Heart left ventricle (tissue), 16 donors: ENCODE data around the gene CFAP57. TPM values are rescaled to one million over a fixed set of nuclear protein-coding genes. Genes with fewer than 3 reads are reported as not detected.

Experiments
- ATAC-seq, 4 donors: fragments of 200-7000 bp; cut with Tn5 transposase; one replicate each; pipeline ENCODE4 v1.9.1; 2020 to 2022; ENCODE audit warnings: moderate library complexity in 4 of 4, mild to moderate bottlenecking in 3 of 4, moderate number of reproducible peaks in 1 of 4
- DNase-seq, 5 donors: peaks; one replicate each; pipeline ENCODE4 v3.0.0-alpha.2; 2020
- H3K27ac ChIP-seq, 12 donors: fragments of 200-600 bp; sonication (generic) in 4 of 12; one replicate each; pipeline versions ENCODE4 v1.5.0 to v1.8.0; 2016 to 2022; ENCODE audit warnings: mild to moderate bottlenecking in 2 of 12
- H3K27me3 ChIP-seq, 9 donors: fragments of 200-600 bp; sonication (generic) in 2 of 9; one replicate each; pipeline versions ENCODE4 v1.5.1 to v1.8.0; 2016 to 2022; ENCODE audit warnings: mild to moderate bottlenecking in 3 of 9
- H3K36me3 ChIP-seq, 9 donors: fragments of 200-600 bp; sonication (generic) in 2 of 9; one replicate each; pipeline versions ENCODE4 v1.5.0 to v1.8.0; 2018 to 2022; ENCODE audit warnings: mild to moderate bottlenecking in 2 of 9
- H3K4me1 ChIP-seq, 12 donors: fragments of 200-600 bp; sonication (generic) in 4 of 12; one replicate each; pipeline versions ENCODE4 v1.5.0 to v1.8.0; 2016 to 2022; ENCODE audit warnings: mild to moderate bottlenecking in 3 of 12
- H3K4me3 ChIP-seq, 12 donors: fragments of 200-600 bp; sonication (generic) in 4 of 12; one replicate each; pipeline versions ENCODE4 v1.5.0 to v1.8.0; 2017 to 2022; ENCODE audit warnings: mild to moderate bottlenecking in 9 of 12, moderate library complexity in 4 of 12
- H3K9me3 ChIP-seq, 12 donors: fragments of 200-600 bp; sonication (generic) in 4 of 12; one replicate each; pipeline versions ENCODE4 v1.5.0 to v1.8.0; 2016 to 2022; ENCODE audit warnings: mild to moderate bottlenecking in 1 of 12
- CTCF ChIP-seq, 12 donors: fragments of 200-600 bp; sonication (generic) in 4 of 12; IDR thresholded peaks; one replicate each; pipeline versions ENCODE4 v1.5.0 to v1.8.0; 2018 to 2022; ENCODE audit warnings: antibody characterized with exemption in 12 of 12, mild to moderate bottlenecking in 5 of 12
- POLR2A ChIP-seq, 2 donors: fragments of 450-650 bp; IDR thresholded peaks; one replicate each; pipeline ENCODE4 v1.6.1; 2017; ENCODE audit warnings: antibody characterized with exemption in 2 of 2, mild to moderate bottlenecking in 2 of 2, moderate library complexity in 2 of 2
- WGBS, 4 donors: extraction: QIAGEN DNeasy Blood & Tissue Kit in 2 of 4; methylation state at CpG; one replicate each; pipeline versions ENCODE4 v1.1.5 to v1.1.7; 2013 to 2018; 5-methylcytosine and 5-hydroxymethylcytosine counted together
- intact Hi-C, 10 donors: fragments of 100-400 bp; cut with DNase I; formaldehyde crosslinking; loops; one replicate each; pipeline versions ENCODE4 v1.11.1 to v1.14.2; 2022
- polyA plus RNA-seq, 2 donors: library from polyadenylated mRNA; stranded (reverse); fragments of 200-250 nt; gene quantifications; one replicate each; pipeline ENCODE4 v1.2.3, GENCODE V29; 2013
- total RNA-seq, 9 donors: library from RNA; depleted of rRNA in 2 of 9; stranded (reverse); fragments of >200 nt in 2 of 9; fragmentation: NEBNext Ultra II Directional in 3 of 9; extraction: Animal tissue kit (Norgen Biotek cat#: 25700) in 3 of 9; gene quantifications; one replicate each; pipeline versions ENCODE4 v1.1.0 to v1.2.4, GENCODE V29; 2016 to 2023
- donor health status: ischemic (EF 13 %, LVEDD 7.1; RV severe dilation, severe dysfunction).
- donor health status: healthy with polysubstance abuse.
- donor health status: DM: no; HTN: yes; CAD: no.
- donor health status: DM: no; HTN: no; CAD: no.
- donor health status: ischemic (EF 25% LVEDD 6.9; RV normal size, moderate dysfunction).
- donor health status: ischemic (EF 25% LVEDD 5.7; RV mildly dilated, moderate dysfunction).
- donor health status: healthy.
- donor health status: DM: yes; HTN: yes; CAD: no.
- donor health status: ischemic (EF 35%, LVEDD 5.7; RV mildly dilated, moderate dysfunction).
- donor health status: nonischemic (EF 11% LVEDD 7.7; RV severe dilation, severe dysfunction).
- donor health status: DM: yes; HTN: yes; CAD: no.
- donor health status: PGD.
- donor health status: ischemic (EF 29% LVEDD 5.4; RV normal size, mild dysfunction).
- donor health status: nonischemic (EF 23%, LVEDD 6.1; RV moderate dilation, normal function).

Gene CFAP57
- total and polyA plus RNA-seq, 11 donors: 0.07 to 0.34 (median 0.13) TPM; not detected in 5

- WGBS, 4 donors: 21 to 30% (median 27%) methylated on average over 7 of the region's 7 CpGs
- H3K27ac ChIP-seq: no peak overlapping the region
- TF ChIP-seq CTCF (IDR thresholded peaks at IDR 0.05): peak in 5 of 12 donors; percentile 6 to 16 (median 11)
- TF ChIP-seq POLR2A (IDR thresholded peaks at IDR 0.05): no peak
- H3K4me3 ChIP-seq: no peak overlapping the region
- intact Hi-C loops: no loop called here
- peaks cover 0 to 15% (median 8%) of the 10 kb centered on the region in 12 donors for H3K9me3 ChIP-seq
- H3K27me3 ChIP-seq: peaks cover 0 to 26% (median 0%) of the 10 kb centered on the region in 9 donors
- ATAC-seq (no peak), DNase-seq (no peak)
- H3K4me1 ChIP-seq: peaks cover 0 to 13% (median 5%) of the 10 kb centered on the region in 12 donors
- H3K36me3 ChIP-seq: no peaks in the 10 kb centered on the region
Measured at GRCh38 chr1:43143441-43143888, 28.7 kb upstream of the CFAP57 start.

- no peak for ATAC-seq
- no peak overlapping the region for H3K4me3 ChIP-seq
- peaks cover 0 to 30% (median 0%) of the 10 kb centered on the region in 9 donors for H3K27me3 ChIP-seq
Measured at GRCh38 chr1:43144237-43144636, 27.9 kb upstream of the CFAP57 start.

GRCh38 chr1:43147625-43148327, 24.4 kb upstream of the CFAP57 start:
- no peaks in the 10 kb centered on the region for H3K36me3 ChIP-seq
- H3K4me1 ChIP-seq: peaks cover 0 to 15% (median 5%) of the 10 kb centered on the region in 12 donors
- peak; percentile 60 to 81 (median 66) for DNase-seq
- WGBS, 4 donors: 4 to 9% (median 5%) methylated on average over 37 to 47 of the region's 47 CpGs
- no peak overlapping the region for H3K27ac ChIP-seq
- peak overlapping the region; percentile 3 to 55 (median 44) for H3K4me3 ChIP-seq
- H3K27me3 ChIP-seq: peaks cover 0 to 43% (median 3%) of the 10 kb centered on the region in 9 donors
- intact Hi-C loops: no loop called here
- peak; percentile 60 to 92 (median 88) for ATAC-seq
- TF ChIP-seq CTCF (IDR thresholded peaks at IDR 0.05) (no peak), POLR2A (IDR thresholded peaks at IDR 0.05) (no peak)
- H3K9me3 ChIP-seq: no peaks in the 10 kb centered on the region

More at GRCh38 chr1:43144237-43144636, 27.9 kb upstream of the CFAP57 start:
- Histone ChIP-seq H3K4me1 (peaks cover 0 to 15% (median 5%) of the 10 kb centered on the region in 12 donors), H3K36me3 (no peaks in the 10 kb centered on the region), H3K27ac (no peak overlapping the region), H3K9me3 (peaks cover 0 to 15% (median 8%) of the 10 kb centered on the region in 12 donors)
- intact Hi-C loops: no loop called here
- DNase-seq: no peak
- TF ChIP-seq POLR2A (IDR thresholded peaks at IDR 0.05) (no peak), CTCF (IDR thresholded peaks at IDR 0.05) (no peak)

- no peak for ATAC-seq
- no peak overlapping the region for H3K27ac ChIP-seq
- TF ChIP-seq POLR2A (IDR thresholded peaks at IDR 0.05) (no peak), CTCF (IDR thresholded peaks at IDR 0.05) (no peak)
- H3K4me3 ChIP-seq: no peak overlapping the region
- no peaks in the 10 kb centered on the region for H3K36me3 ChIP-seq
- H3K9me3 ChIP-seq: no peaks in the 10 kb centered on the region
- no peak for DNase-seq
- 82 to 88% (median 83%) methylated on average over 5 of the region's 5 CpGs for WGBS, 4 donors
- H3K4me1 ChIP-seq: peaks cover 0 to 15% (median 5%) of the 10 kb centered on the region in 12 donors
- intact Hi-C loops: no loop called here
- H3K27me3 ChIP-seq: peaks cover 0 to 43% (median 0%) of the 10 kb centered on the region in 9 donors
Measured at GRCh38 chr1:43149889-43150288, 22.2 kb upstream of the CFAP57 start.
